ENCODE results near the gene ADRA2C.

Gene ADRA2C

DNA sequence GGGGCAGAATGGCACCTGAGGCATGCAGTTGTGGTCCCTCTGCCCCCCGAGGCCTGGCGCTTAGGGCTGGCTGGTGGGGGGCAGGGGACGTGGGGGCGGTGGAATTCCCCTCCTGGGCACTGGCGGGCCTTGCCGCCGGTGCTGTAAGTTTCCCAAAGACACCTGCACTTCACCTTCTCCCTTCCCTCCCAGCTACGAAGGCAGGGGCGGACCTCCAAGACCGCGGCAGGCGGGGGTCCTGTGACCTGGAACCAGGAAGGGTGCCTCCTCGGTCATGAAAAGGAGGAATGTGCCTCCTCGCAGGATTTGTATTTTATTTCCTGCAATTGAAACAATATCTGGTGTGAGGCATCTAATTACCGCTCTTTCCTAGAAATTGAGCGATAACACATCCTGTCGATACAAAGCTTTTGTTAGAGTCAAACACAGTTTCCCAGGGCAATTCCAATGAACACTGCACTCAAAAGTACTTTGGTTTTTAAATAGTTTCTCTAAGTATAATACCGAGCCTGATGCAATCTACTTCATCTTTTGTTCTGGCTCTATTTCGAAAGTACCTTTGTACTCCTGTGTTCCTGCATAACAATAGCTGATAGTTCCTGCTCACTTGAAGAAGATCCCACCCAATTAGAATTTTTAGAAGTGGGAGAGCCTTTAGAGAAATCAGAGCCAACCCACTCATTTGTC, 12.3 kb upstream of the ADRA2C start:
- TF ChIP-seq, protein P1, sequence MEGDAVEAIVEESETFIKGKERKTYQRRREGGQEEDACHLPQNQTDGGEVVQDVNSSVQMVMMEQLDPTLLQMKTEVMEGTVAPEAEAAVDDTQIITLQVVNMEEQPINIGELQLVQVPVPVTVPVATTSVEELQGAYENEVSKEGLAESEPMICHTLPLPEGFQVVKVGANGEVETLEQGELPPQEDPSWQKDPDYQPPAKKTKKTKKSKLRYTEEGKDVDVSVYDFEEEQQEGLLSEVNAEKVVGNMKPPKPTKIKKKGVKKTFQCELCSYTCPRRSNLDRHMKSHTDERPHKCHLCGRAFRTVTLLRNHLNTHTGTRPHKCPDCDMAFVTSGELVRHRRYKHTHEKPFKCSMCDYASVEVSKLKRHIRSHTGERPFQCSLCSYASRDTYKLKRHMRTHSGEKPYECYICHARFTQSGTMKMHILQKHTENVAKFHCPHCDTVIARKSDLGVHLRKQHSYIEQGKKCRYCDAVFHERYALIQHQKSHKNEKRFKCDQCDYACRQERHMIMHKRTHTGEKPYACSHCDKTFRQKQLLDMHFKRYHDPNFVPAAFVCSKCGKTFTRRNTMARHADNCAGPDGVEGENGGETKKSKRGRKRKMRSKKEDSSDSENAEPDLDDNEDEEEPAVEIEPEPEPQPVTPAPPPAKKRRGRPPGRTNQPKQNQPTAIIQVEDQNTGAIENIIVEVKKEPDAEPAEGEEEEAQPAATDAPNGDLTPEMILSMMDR (IDR thresholded peaks at IDR 0.05; ENCODE audit: extremely low read depth, insufficient read depth, missing control alignments): no peak
- in situ Hi-C loops (cut with MboI; ENCODE audit: low pct_unique_long_range_greater_than_20kb, low sequenced_read_pairs, unreplicated experiment): no loop called here
- DNase-seq (ENCODE audit: low spot score): no peak

DNA sequence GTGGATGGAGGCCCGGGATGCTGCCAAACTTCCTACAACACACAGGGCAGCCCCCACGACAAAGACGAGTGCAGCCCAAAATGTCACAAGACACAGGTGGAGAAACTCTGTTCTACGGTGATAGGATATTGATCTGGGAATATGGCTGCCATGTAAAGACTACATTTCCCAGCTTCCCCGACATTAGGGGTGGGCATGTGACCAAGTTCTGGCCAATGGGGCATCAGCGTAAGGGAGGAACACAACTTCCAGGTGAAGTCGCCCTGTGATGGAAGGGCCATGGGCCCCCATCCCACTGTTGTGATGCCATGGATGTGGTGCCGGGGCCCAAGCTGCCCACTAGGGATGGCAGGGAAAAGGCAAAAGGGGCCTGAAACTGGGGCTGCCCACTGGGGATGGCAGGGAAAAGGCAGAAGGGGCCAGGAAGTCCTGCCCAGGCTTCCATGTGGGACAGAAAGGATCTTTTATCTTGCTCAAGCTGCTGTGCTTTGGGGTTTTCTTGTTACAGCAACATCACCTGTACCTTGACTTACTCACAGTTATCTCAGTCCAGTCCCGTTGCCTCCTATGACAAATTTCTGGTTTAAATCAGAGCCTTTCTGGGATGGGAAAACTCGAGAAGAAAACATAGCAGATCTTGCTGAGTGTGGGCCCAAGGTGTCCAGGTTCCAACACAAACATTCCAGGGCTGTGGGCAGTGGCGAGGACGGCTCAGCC, 9.7 kb upstream of the ADRA2C start:
- DNase-seq (ENCODE audit: low spot score): no peak
- in situ Hi-C loops (cut with MboI; ENCODE audit: low pct_unique_long_range_greater_than_20kb, low sequenced_read_pairs, unreplicated experiment): no loop called here

DNA sequence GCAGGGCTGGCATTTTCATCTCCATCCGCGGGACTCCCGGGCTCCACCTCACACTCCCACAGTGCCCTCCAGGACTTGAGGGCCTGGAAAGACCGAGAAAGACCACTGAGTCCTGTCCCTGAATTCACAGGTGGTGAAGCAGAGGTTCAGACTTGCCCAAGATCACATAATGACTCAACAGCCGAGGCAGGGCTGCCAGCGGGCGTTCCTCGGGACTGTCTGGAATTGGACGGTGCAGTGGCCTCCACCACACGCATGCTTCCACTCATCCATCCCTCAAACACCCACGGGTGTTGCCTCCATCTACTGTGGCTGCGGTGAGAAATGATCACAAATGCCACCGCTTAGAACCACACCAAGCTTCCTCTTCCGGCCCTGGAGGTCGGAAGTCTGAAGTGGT, 6.9 kb upstream of the ADRA2C start:
- DNase-seq (ENCODE audit: low spot score): no peak
- TF ChIP-seq, protein P1 (IDR thresholded peaks at IDR 0.05; ENCODE audit: extremely low read depth, insufficient read depth, missing control alignments): no peak
- in situ Hi-C loops (cut with MboI; ENCODE audit: low pct_unique_long_range_greater_than_20kb, low sequenced_read_pairs, unreplicated experiment): no loop called here

More for the DNA sequence above, 9.7 kb upstream of the ADRA2C start:
- TF ChIP-seq, protein P1 (IDR thresholded peaks at IDR 0.05; ENCODE audit: extremely low read depth, insufficient read depth, missing control alignments): no peak

DNA sequence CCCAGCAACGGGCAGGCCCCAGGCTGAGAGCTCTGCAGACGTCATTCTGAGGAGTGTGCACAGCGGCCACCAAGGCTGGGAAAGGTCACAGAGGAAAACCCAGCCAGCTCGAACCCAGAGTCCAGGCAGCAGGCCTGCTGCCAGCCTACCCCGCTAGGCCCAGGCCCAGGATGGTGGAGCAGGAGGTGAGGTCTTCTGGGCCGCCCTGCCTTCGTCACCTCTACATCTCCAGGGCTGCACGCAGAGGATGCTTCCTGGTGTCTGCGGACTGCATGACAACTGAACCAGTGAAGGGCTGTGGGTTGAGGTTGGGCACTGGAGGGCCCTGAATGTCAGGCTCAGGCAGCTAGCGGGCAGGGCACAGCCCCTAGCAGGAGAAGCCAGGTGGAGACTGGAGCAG, 5.8 kb upstream of the ADRA2C start:
- TF ChIP-seq, protein P1 (IDR thresholded peaks at IDR 0.05; ENCODE audit: extremely low read depth, insufficient read depth, missing control alignments): no peak
- DNase-seq (ENCODE audit: low spot score): no peak
- in situ Hi-C loops (cut with MboI; ENCODE audit: low pct_unique_long_range_greater_than_20kb, low sequenced_read_pairs, unreplicated experiment): no loop called here

DNA sequence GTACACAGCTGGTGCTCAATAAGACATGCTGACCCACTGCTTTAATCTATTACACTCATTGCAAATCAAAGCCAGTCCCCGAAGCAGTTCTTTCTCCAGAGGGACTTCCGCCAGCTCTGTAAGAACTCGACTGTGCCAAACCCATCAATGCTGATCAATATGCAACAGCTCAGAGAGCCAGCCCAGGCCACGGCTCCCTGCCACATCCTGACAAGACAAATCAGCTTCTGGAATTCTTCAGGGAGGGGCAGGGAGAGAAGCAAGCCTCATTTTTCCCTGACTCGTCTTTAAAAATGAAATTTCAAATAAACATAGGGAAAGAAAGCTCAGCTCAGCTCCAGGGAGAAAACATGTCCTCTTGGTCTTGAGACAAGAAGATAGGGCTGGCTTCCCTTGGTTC, 5.3 kb upstream of the ADRA2C start:
- no peak for DNase-seq (ENCODE audit: low spot score)
- TF ChIP-seq, protein P1 (IDR thresholded peaks at IDR 0.05; ENCODE audit: extremely low read depth, insufficient read depth, missing control alignments): no peak
- in situ Hi-C loops (cut with MboI; ENCODE audit: low pct_unique_long_range_greater_than_20kb, low sequenced_read_pairs, unreplicated experiment): no loop called here

DNA sequence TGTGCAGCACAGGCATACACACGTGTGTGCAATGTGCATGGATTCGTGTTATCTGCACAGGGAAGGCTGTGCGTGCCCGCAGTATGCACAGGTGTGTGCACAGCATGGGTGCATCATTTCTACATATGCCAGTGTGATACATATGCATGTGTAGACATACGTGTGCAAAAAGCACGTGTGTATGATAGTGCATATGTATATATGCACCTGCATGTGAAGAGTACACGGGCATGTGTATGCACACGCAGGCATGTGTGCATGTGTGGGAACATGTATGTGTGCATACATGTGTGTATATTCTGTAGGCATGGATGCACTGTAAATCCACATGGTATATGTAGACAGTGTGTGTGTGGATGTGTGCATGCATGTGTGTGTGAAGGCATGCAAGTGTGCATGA, 3.9 kb upstream of the ADRA2C start:
- in situ Hi-C loops (cut with MboI; ENCODE audit: low pct_unique_long_range_greater_than_20kb, low sequenced_read_pairs, unreplicated experiment): no loop called here
- DNase-seq (ENCODE audit: low spot score): no peak
- TF ChIP-seq, protein P1 (IDR thresholded peaks at IDR 0.05; ENCODE audit: extremely low read depth, insufficient read depth, missing control alignments): no peak

All from GM13977 (cell line).